IMR-90 (cell line): ENCODE measurements around the gene TCF4. TPM values are rescaled to one million over a fixed set of nuclear protein-coding genes. Genes with fewer than 3 reads are reported as not detected.

Experiments used
- ATAC-seq: fragments of 200-7000 bp; cut with Tn5 transposase; 2 replicates; pipeline ENCODE4 v1.9.1; 2020; ENCODE audit warnings: low read depth, mild to moderate bottlenecking, moderate library complexity
- BruUV-seq: library from RNA; stranded (reverse); fragments of 400-500 nt; replicated peaks from 2 replicates; lab custom pipeline; 2021; lab: Mats Ljungman, UMichigan
- CTCF ChIA-PET: fragments of 300-600 bp; formaldehyde crosslinking; extraction: SDS; loops from one replicate; lab custom pipeline; 2021; ENCODE audit warnings: antibody characterized with exemption; lab: Yijun Ruan, JAX
- POLR2A ChIA-PET: fragments of 300-600 bp; sonication (Branson Sonifier 250); formaldehyde crosslinking; loops from one replicate; lab custom pipeline; 2022; ENCODE audit warnings: antibody characterized with exemption; ENCODE audit not compliant: unreplicated experiment; lab: Charles Lee
- DNase-seq: peaks from one replicate; pipeline ENCODE4 v3.0.0; 2013
- H2AFZ ChIP-seq: replicated peaks from 2 replicates; pipeline ENCODE3; 2013; ENCODE audit warnings: low read length, mild to moderate bottlenecking; ENCODE audit not compliant: poor library complexity
- H2AK5ac ChIP-seq: 2 replicates; pipeline ENCODE4 v1.6.1; 2013; ENCODE audit warnings: low read depth, low read length, inconsistent platforms
- H2AK9ac ChIP-seq: replicated peaks from 2 replicates; pipeline ENCODE3; 2013; ENCODE audit warnings: mild to moderate bottlenecking, low read depth, low read length, moderate library complexity; ENCODE audit not compliant: poor library complexity
- H2BK120ac ChIP-seq: 2 replicates; pipeline ENCODE4 v1.6.1; 2013; ENCODE audit warnings: low read depth, low read length, inconsistent platforms
- H2BK15ac ChIP-seq: 3 replicates; pipeline ENCODE4 v1.6.1; 2013; ENCODE audit warnings: low read depth, low read length, inconsistent platforms
- H2BK20ac ChIP-seq: 2 replicates; pipeline ENCODE4 v1.6.1; 2013; ENCODE audit warnings: low read depth, mild to moderate bottlenecking, inconsistent platforms, low read length, moderate library complexity
- H2BK5ac ChIP-seq: 2 replicates; pipeline ENCODE4 v1.6.1; 2013; ENCODE audit warnings: mild to moderate bottlenecking, low read depth, low read length, inconsistent platforms; ENCODE audit not compliant: poor library complexity, severe bottlenecking
- H3K14ac ChIP-seq: replicated peaks from 2 replicates; pipeline ENCODE4 v1.6.1; 2013; ENCODE audit warnings: low read depth, low read length, inconsistent platforms
- H3K18ac ChIP-seq: 2 replicates; pipeline ENCODE4 v1.6.1; 2013; ENCODE audit warnings: low read depth, low read length, control low read depth
- H3K23ac ChIP-seq: 2 replicates; pipeline ENCODE4 v1.6.1; 2013; ENCODE audit warnings: low read depth, low read length, inconsistent platforms
- H3K27ac ChIP-seq: 2 replicates; pipeline ENCODE4 v1.5.1; 2013; ENCODE audit warnings: mild to moderate bottlenecking, control low read depth, low read length; ENCODE audit not compliant: insufficient read depth
- H3K27me3 ChIP-seq: 2 replicates; pipeline ENCODE4 v1.6.1; 2013; ENCODE audit warnings: low read length; ENCODE audit not compliant: control insufficient read depth, insufficient read depth
- H3K36me3 ChIP-seq: 2 replicates; pipeline ENCODE4 v1.6.1; 2013; ENCODE audit warnings: low read length, mixed read lengths; ENCODE audit not compliant: control insufficient read depth, insufficient read depth
- H3K4ac ChIP-seq: 2 replicates; pipeline ENCODE4 v1.6.1; 2013; ENCODE audit warnings: low read depth, low read length, inconsistent platforms
- H3K4me1 ChIP-seq: 2 replicates; pipeline ENCODE4 v1.6.1; 2013; ENCODE audit warnings: low read length, mixed read lengths; ENCODE audit not compliant: control insufficient read depth, insufficient read depth
- H3K4me2 ChIP-seq: 2 replicates; pipeline ENCODE4 v1.6.1; 2013; ENCODE audit warnings: low read depth, mild to moderate bottlenecking, control low read depth, low read length, moderate library complexity
- H3K4me3 ChIP-seq: 2 replicates; pipeline ENCODE4 v1.5.1; 2013; ENCODE audit warnings: low read depth, mild to moderate bottlenecking, control low read depth, low read length, moderate library complexity; ENCODE audit not compliant: insufficient read depth
- H3K56ac ChIP-seq: 2 replicates; pipeline ENCODE4 v1.6.1; 2013; ENCODE audit warnings: low read length, inconsistent platforms; ENCODE audit not compliant: insufficient read depth; ENCODE audit errors: extremely low read depth
- H3K79me1 ChIP-seq, 2 experiments: 2 replicates each; pipeline ENCODE4 v1.6.1; 2013; ENCODE audit warnings: low read length in 2 of 2, inconsistent platforms in 1 of 2, low read depth in 1 of 2
- H3K9ac ChIP-seq: 2 replicates; pipeline ENCODE4 v1.6.1; 2013; ENCODE audit warnings: low read depth, low read length, control low read depth
- H3K9me1 ChIP-seq: 2 replicates; pipeline ENCODE4 v1.6.1; 2013; ENCODE audit warnings: low read length, inconsistent platforms; ENCODE audit not compliant: insufficient read depth
- H3K9me3 ChIP-seq: 2 replicates; pipeline ENCODE4 v1.6.1; 2013; ENCODE audit warnings: low read length; ENCODE audit not compliant: control insufficient read depth, insufficient read depth
- H4K20me1 ChIP-seq: 2 replicates; pipeline ENCODE4 v1.6.1; 2013; ENCODE audit warnings: low read length, inconsistent platforms; ENCODE audit not compliant: insufficient read depth
- H4K5ac ChIP-seq: 2 replicates; pipeline ENCODE4 v1.6.1; 2013; ENCODE audit warnings: mild to moderate bottlenecking, low read depth, low read length, control low read depth
- H4K8ac ChIP-seq, 2 experiments: 2 replicates each; pipeline ENCODE4 v1.6.1; 2013; ENCODE audit warnings: low read depth in 2 of 2, low read length in 2 of 2, control low read depth in 1 of 2, inconsistent platforms in 1 of 2
- H4K91ac ChIP-seq: 2 replicates; pipeline ENCODE4 v1.6.1; 2013; ENCODE audit warnings: low read depth, low read length, inconsistent platforms; ENCODE audit not compliant: insufficient read depth
- CEBPB ChIP-seq: IDR thresholded peaks from 2 replicates; pipeline ENCODE4 v1.6.1; 2012; ENCODE audit warnings: low read depth, low read length, improper control_type of control experiment
- CHD1 ChIP-seq: IDR thresholded peaks from 2 replicates; pipeline ENCODE4 v1.6.1; 2012; ENCODE audit warnings: low read depth, low read length, improper control_type of control experiment
- FOS ChIP-seq: fragments of 150-350 bp; IDR thresholded peaks from 2 replicates; pipeline ENCODE4 v1.6.1; 2016; ENCODE audit warnings: low read depth, low read length
- MAFK ChIP-seq: IDR thresholded peaks from 2 replicates; pipeline ENCODE4 v1.6.1; 2012; ENCODE audit warnings: low read depth, low read length, improper control_type of control experiment
- MAZ ChIP-seq: IDR thresholded peaks from 2 replicates; pipeline ENCODE4 v1.6.1; 2012; ENCODE audit warnings: low read depth, mild to moderate bottlenecking, low read length, improper control_type of control experiment, moderate library complexity, borderline replicate concordance
- MXI1 ChIP-seq: IDR thresholded peaks from 2 replicates; pipeline ENCODE4 v1.6.1; 2012; ENCODE audit warnings: low read depth, mild to moderate bottlenecking, low read length, moderate library complexity, borderline replicate concordance
- NFE2L2 ChIP-seq: fragments of 150-350 bp; IDR thresholded peaks from 2 replicates; pipeline ENCODE4 v1.6.1; 2016; ENCODE audit warnings: low read depth, mild to moderate bottlenecking, low read length
- POLR2A ChIP-seq: IDR thresholded peaks from 2 replicates; pipeline ENCODE4 v1.6.1; 2012; ENCODE audit warnings: mild to moderate bottlenecking, low read depth, low read length
- RAD21 ChIP-seq: IDR thresholded peaks from 2 replicates; pipeline ENCODE4 v1.6.1; 2012; ENCODE audit warnings: low read length, improper control_type of control experiment
- RCOR1 ChIP-seq: IDR thresholded peaks from 2 replicates; pipeline ENCODE4 v1.6.1; 2012; ENCODE audit warnings: mild to moderate bottlenecking, low read length, improper control_type of control experiment; ENCODE audit not compliant: insufficient replicate concordance
- RFX5 ChIP-seq: IDR thresholded peaks from 2 replicates; pipeline ENCODE4 v1.8.0; 2012; ENCODE audit warnings: low read depth, mild to moderate bottlenecking, low read length, moderate library complexity
- SMC3 ChIP-seq: fragments of 150-350 bp; IDR thresholded peaks from 2 replicates; pipeline ENCODE4 v1.6.1; 2016; ENCODE audit warnings: low read depth, mild to moderate bottlenecking, antibody characterized with exemption, low read length, moderate library complexity
- WGBS, 2 experiments: methylation state at CpG; one replicate each; pipeline versions ENCODE4 v1.1.5 to v1.1.7; 2013; ENCODE audit warnings: missing lambda C conversion rate in 2 of 2; ENCODE audit not compliant: insufficient read length in 1 of 2; ENCODE audit errors: extremely low coverage in 2 of 2; 5-methylcytosine and 5-hydroxymethylcytosine counted together
- dilution Hi-C: fragments of 300-500 bp; cut with HindIII; formaldehyde crosslinking; loops from one replicate; pipeline ENCODE4 v1.14.3; 2018; ENCODE audit warnings: low sequenced_read_pairs; ENCODE audit not compliant: unreplicated experiment
- in situ Hi-C: fragments of 300-500 bp; cut with MboI; formaldehyde crosslinking; loops from 3 replicates; pipeline ENCODE4 v1.14.3; 2019; ENCODE audit warnings: low sequenced_read_pairs, inconsistent platforms, mixed read lengths
- intact Hi-C: fragments of 100-400 bp; cut with micrococcal nuclease; formaldehyde crosslinking; loops from 2 replicates; pipeline ENCODE4 v1.10.0; 2022
- polyA plus RNA-seq, 3 experiments: library from polyadenylated mRNA; depleted of rRNA; stranded (reverse); fragments of >200 nt; gene quantifications; 2 replicates each; pipeline ENCODE4 v1.2.3, GENCODE V29; 2012; ENCODE audit warnings: low replicate concordance in 1 of 3
- total RNA-seq: library from RNA; depleted of rRNA; stranded (reverse); fragments of >200 nt; gene quantifications from 2 replicates; pipeline ENCODE4 v1.2.3, GENCODE V29; 2012
- TF ChIP-seq, protein P1 (sequence below): fragments of 150-350 bp; IDR thresholded peaks from 2 replicates; pipeline ENCODE4 v1.6.1; 2016; ENCODE audit warnings: low read depth, mild to moderate bottlenecking, low read length, moderate library complexity, borderline replicate concordance
- TF ChIP-seq, protein P2 (sequence below): conservative IDR thresholded peaks from 2 replicates; pipeline ENCODE4 v1.5.1; 2012; ENCODE audit warnings: mild to moderate bottlenecking, low read depth, low read length, improper control_type of control experiment
- TF ChIP-seq, protein P3 (sequence below): fragments of 150-350 bp; IDR thresholded peaks from 2 replicates; pipeline ENCODE4 v1.6.1; 2017; ENCODE audit warnings: mild to moderate bottlenecking, antibody characterized with exemption, low read length, low read depth

The TCF4 gene
- total and polyA plus RNA-seq, 2 of the 4 experiments (the other 2 are of a cell fraction), result 30.0 to 87.1 TPM

DNA sequence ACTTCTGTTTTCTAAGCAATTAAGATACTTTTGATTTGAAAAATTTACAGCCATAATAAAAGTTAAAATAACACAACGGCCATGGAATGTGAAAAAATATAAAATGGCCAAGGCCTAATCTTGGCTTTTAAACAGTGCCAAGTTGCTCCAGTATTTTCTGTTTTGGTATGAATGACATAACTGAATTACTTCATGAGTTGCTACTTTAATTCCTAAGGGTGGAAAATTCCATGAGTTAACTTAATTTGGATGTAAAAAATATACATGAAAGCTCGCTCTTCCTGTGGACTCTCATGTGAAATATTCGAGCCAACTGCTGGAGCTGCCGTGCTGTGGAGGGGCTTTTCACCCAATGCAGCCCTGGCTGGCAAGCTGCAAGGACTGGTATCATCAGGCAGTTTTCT lies 342.8 kb downstream of the TCF4 start:
- Histone ChIP-seq H3K9me3 (no peaks in the 10 kb centered on the region), H3K27ac (no peak overlapping the region), H2AK9ac (no peak overlapping the region), H3K56ac (no peak overlapping the region), H3K4me2 (no peak overlapping the region), H3K79me1 (peaks cover 12 to 40% of the 10 kb centered on the region in 2 experiments), H3K18ac (no peak overlapping the region), H3K4me1 (peaks cover 13% of the 10 kb centered on the region), H2BK5ac (no peak overlapping the region), H3K14ac (no peak overlapping the region), H3K23ac (no peak overlapping the region), H2AK5ac (no peak overlapping the region), H4K5ac (no peak overlapping the region), H3K36me3 (peaks cover 7% of the 10 kb centered on the region), H3K9me1 (peaks cover 15% of the 10 kb centered on the region), H2BK20ac (no peak overlapping the region), H2BK15ac (no peak overlapping the region), H4K8ac (no peak overlapping the region), H3K4me3 (no peak overlapping the region), H4K91ac (no peak overlapping the region), H2AFZ (no peak overlapping the region), H3K9ac (no peak overlapping the region), H2BK120ac (no peak overlapping the region), H4K20me1 (no peaks in the 10 kb centered on the region), H3K27me3 (no peaks in the 10 kb centered on the region), H3K4ac (no peak overlapping the region)
- ChIA-PET POLR2A (no interaction called here), CTCF (interaction anchor here (0.6 to 3.0 kb wide), 2 partner anchors 10 to 965 kb away, joined by 3 to 12 read pairs; no protein-coding TSS in a partner anchor)
- in situ Hi-C loops (loop anchor here (5.0 to 25.0 kb wide), 2 partner anchors 167 to 1332 kb away; no protein-coding TSS in a partner anchor), intact Hi-C loops (loop anchor here (2.0 kb wide), 1 partner anchor 74 kb away; no protein-coding TSS in a partner anchor), dilution Hi-C loops (no loop called here)
- DNase-seq (peak; percentile 28), ATAC-seq (no peak)
- 83% methylated on average over 2 of the region's 4 CpGs; no CpG with 5 or more reads in 1 of the 2 experiments for WGBS, 2 experiments
- TF ChIP-seq FOS, result no peak
- TF ChIP-seq MXI1, result no peak
- no peak for TF ChIP-seq MAZ
- TF ChIP-seq, protein P1, sequence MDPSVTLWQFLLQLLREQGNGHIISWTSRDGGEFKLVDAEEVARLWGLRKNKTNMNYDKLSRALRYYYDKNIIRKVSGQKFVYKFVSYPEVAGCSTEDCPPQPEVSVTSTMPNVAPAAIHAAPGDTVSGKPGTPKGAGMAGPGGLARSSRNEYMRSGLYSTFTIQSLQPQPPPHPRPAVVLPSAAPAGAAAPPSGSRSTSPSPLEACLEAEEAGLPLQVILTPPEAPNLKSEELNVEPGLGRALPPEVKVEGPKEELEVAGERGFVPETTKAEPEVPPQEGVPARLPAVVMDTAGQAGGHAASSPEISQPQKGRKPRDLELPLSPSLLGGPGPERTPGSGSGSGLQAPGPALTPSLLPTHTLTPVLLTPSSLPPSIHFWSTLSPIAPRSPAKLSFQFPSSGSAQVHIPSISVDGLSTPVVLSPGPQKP, result no peak
- no peak for TF ChIP-seq MAFK
- TF ChIP-seq, protein P2, sequence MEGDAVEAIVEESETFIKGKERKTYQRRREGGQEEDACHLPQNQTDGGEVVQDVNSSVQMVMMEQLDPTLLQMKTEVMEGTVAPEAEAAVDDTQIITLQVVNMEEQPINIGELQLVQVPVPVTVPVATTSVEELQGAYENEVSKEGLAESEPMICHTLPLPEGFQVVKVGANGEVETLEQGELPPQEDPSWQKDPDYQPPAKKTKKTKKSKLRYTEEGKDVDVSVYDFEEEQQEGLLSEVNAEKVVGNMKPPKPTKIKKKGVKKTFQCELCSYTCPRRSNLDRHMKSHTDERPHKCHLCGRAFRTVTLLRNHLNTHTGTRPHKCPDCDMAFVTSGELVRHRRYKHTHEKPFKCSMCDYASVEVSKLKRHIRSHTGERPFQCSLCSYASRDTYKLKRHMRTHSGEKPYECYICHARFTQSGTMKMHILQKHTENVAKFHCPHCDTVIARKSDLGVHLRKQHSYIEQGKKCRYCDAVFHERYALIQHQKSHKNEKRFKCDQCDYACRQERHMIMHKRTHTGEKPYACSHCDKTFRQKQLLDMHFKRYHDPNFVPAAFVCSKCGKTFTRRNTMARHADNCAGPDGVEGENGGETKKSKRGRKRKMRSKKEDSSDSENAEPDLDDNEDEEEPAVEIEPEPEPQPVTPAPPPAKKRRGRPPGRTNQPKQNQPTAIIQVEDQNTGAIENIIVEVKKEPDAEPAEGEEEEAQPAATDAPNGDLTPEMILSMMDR, result no peak
- TF ChIP-seq NFE2L2, result no peak
- no peak for TF ChIP-seq RFX5
- TF ChIP-seq, protein P3, sequence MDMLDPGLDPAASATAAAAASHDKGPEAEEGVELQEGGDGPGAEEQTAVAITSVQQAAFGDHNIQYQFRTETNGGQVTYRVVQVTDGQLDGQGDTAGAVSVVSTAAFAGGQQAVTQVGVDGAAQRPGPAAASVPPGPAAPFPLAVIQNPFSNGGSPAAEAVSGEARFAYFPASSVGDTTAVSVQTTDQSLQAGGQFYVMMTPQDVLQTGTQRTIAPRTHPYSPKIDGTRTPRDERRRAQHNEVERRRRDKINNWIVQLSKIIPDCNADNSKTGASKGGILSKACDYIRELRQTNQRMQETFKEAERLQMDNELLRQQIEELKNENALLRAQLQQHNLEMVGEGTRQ, result no peak
- TF ChIP-seq RCOR1, result no peak
- TF ChIP-seq RAD21, result no peak
- TF ChIP-seq CEBPB, result no peak
- TF ChIP-seq POLR2A, result no peak
- no peak for TF ChIP-seq SMC3
- TF ChIP-seq CHD1, result no peak
- BruUV-seq, result no TSS peak
